Measurements from ENCODE around the gene EPHA5.
"Not testable (repeated sequence)": the region's sequence is repeated elsewhere in the genome, so short reads cannot be mapped to it uniquely, and the experiment has no call there.

EPHA5 gene

DNA sequence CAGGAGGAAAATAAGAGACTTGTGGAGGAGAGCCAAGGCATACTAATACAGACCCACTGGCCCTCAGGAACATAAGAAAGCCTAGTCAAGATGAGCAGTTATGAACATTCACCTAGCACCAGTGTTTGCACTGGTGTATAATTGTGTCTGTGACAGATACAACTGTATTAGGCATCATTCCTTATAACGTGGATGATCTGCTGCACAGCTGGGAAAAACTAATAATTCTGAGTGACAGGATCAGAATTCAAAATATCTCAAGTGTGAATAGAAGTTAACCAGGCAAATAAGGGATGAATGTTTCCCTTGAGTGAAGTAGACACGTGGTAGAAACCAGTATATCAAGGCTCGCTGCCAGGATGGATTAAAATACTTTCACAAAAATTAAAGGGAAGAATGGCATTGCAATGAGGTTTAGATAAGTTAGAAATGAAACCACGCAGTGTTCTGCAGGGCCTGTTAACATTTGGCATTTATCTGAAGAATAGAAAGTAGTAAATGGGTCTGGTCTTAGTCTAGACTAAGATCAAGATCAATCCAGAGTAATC is 325.9 kb downstream of the EPHA5 start:
- no peak for DNase-seq

DNA sequence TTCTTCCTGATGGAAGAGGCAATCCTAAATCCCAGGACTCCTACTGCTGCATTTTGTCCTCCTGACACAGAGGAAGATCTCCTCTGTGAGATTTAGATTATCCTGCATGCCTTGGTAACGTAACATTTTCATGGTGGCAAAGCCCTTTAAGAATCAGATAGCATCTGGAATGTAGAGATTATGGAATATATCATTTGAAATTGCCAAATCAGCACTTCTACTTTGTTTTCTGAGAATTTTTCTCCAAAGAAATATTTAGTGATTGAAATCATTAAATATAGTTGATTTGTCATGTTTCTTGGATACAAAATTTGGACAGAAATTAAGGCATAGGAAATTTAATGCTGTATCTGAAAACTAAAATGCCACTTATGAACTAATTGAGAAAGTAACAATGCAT is 326.9 kb downstream of the EPHA5 start:
- DNase-seq = no peak

DNA sequence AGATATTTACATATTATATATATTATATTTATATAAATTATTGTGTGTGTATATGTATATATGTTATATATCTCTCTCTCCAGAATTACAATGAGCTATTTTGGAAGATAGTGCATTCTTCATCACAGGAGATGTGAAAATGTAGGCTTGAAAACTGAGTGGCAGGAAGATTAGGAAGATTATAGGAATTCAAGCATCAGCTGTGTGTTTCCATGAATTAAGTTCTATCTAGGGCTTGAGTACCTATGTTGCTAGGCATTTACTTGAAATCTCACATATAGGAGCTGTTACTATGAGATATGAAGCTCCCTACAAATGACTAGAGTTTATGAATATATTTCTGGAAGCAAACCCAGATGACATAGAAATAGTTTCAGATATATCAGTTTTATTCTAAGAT is 328.7 kb downstream of the EPHA5 start:
- no peak for DNase-seq

DNA sequence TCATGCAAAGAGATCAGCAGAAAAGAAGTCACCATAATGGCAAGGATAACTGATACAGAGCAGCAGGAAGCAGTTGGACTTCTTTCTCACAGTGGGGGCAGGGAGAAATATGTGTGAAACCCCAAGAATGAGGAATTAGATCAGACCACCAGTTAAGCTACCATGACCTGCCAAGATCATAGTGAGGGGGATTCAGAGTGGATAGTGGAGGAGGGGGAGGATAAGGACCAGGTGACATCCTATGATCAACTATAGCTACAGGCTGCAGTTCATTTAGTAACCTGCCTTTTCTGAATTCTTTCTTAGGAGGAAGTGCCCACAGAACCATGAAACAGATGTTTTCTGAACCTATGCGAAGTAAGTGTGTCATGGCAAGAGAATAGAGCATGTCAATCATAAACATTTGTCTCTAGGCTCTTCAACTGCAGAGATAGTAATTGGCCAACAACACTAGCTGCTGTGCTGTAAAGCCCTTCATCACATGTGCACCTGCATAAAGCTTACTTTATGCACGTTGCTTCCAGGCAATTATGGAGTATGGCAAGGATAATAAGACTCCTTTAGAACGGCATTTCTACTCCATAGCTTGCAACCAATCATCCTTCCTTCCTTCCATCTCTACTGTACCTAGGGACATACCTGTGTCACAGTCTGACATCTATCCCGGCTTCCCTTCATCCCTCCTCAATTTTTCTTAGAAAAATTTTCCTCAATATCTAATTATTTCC is 329.7 kb downstream of the EPHA5 start:
- no peak for DNase-seq

DNA sequence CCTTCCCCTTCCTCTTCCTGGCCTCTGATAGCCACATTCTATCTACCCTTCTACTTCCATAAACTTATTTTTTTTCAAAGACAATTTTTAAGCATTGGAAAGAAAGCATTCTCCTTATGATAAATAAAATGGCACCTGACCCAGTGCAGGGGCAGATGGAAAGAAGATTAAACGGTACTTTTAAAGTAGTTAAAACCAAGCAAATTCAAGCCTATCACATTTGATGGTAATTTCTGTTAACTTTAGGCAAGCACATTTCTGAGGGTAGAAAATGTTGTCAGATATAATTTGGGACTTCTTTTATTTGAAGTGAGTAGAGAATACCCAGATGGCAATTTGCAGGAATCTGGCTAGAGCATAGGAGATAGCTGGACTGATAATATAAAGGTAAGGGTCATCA is 332.9 kb downstream of the EPHA5 start:
- no peak for DNase-seq

DNA sequence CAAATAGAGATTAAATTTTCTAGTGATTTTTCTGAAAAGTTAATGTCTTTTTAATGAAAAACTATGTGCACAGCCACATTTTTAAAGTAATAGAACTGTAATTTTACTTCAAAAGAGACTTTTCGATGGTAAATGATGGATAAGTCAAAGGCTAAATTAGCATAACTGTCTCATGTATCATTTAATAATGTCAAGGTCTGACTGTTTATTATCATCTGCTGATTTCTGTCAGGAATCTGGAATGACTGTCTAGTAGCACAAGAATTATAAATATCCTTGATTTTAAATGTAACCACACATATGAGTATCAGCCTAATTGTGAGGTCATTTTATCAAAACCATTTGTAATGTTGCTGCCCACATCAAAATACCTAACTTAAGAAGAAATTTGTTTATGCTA is 333.8 kb downstream of the EPHA5 start:
- no peak for DNase-seq

DNA sequence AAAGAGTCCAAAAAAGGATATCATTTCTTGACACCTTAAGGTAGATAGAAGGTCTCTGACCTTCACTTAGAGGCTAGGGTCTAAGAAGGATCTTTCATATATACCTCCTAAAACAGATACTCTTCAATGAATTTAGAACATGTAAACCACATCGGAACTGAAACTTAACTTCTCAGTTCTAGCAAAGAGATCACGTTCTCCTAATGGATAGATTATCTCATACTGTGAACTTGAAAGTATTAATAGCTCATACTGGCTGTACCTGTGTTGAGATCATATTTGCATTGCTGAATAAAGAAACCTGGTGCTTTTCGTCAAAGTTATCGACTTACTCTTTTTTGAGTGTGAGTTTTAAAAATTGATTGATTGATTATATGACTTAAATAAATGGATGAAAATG is 353.8 kb downstream of the EPHA5 start:
- DNase-seq = no peak

DNA sequence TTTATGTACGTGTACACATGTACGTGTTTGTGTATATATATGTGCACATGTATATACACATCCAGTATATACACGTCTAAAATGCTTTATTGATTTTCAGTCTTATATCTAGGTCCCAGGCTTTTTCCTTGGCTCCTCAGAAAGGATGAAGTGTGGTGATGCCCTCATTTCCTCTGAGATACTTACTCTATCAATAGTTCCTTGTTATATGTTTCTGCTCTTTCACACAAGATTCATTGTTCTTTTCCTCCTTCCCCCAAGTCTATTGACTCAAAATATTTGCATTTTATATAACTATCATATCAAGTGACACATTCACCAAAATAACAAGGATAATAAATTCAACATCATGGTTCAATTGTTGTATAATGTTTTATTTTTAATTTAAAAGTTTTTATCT is 359.2 kb downstream of the EPHA5 start:
- no peak for DNase-seq

DNA sequence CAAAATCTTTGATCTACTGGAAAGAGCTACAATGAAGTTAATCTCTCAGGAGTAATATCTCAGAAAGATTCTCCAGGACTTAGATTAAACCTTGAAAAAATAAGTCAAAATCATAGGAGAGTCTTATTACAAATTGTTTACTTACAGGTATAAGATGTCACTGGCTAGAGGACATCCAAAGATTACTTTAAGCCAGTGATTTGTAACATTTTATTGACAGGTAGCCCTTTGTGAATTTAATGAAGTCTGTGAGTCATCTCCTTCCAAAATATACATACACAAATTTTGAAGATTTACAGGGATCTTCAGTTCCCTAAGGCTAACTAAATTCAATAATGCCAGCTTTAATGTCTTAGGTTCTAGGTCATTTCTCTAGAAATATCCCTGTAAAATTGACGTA is 359.7 kb downstream of the EPHA5 start:
- DNase-seq = no peak

DNA sequence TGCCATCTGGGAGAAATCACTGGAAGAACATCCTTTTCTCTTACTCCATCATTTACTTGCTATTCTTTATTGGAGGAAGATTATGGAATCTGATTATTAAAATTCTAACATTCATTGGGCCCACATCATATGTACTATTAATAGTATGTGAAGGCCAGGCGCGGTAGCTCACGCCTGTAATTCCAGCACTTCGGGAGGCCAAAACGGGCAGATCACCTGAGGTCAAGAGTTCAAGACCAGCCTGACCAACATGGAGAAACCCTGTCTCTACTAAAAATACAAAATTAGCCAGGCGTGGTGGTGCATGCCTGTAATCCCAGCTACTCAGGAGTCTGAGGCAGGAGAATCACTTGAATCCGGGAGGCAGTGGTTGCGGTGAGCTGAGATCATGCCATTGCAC is 361.7 kb downstream of the EPHA5 start:
- DNase-seq = not testable (repeated sequence)

DNA sequence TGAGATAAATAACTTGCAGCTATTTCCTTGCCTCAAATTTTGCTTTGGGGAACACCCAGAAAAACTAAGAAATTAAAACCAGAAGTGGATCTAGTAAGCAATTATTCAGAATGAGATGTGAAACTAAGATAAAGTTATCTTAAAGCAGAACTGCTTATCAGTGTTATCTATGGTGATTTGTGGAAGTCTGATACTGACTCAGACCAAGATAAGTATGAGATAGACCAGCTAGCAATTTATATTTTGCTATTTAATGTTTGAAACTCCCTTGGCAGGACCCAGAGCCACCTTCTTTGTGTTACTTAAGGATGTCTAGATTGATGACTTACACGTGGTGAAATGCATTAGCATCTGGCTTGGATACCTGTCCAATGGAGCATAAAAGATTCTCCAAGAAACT is 368.1 kb downstream of the EPHA5 start:
- DNase-seq = no peak

DNA sequence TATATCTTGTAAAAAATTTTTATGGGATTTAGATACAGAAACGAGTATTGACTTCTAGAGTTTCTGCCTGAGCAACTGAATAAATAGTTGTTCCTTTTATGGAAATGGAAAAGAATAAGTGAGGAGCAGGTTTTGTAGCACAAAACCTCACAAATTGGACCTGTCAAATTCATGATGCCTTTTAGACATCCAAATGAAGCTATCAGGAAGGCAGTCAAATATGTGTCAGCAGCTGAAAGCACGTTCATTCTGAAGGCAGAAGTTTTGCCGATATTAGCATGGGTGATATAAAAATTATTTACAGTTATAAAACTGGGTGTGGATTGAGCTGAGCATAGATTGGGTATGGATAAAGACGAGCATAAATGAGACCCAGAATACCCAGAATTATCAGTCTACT is 374.0 kb downstream of the EPHA5 start:
- no peak for DNase-seq

DNA sequence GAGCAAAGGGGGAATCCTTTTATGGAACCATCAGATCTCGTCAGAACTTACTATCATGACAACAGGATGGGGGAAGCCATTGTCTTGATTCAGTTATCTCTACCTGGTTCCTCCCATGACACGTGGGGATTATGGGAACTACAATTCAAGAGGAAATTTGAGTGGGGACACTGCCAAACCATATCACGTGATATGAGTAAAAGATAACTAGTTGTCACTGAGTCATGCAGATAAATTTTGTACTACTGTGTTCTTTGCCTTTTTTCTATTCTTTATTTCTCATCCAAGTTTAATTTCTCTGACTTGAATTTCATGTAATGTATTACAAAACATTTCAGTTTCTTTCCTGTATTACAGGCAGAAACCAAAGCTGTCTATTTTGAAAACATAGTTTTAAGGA is 383.2 kb downstream of the EPHA5 start:
- DNase-seq = no peak

All from activated CD8-positive, alpha-beta memory T cell treated with anti-CD3 and anti-CD28 coated beads, Interleukin-2, amount 50 U/mL, for 4 hours (primary cell).